ENCODE data around the gene KLHDC10.

DNA sequence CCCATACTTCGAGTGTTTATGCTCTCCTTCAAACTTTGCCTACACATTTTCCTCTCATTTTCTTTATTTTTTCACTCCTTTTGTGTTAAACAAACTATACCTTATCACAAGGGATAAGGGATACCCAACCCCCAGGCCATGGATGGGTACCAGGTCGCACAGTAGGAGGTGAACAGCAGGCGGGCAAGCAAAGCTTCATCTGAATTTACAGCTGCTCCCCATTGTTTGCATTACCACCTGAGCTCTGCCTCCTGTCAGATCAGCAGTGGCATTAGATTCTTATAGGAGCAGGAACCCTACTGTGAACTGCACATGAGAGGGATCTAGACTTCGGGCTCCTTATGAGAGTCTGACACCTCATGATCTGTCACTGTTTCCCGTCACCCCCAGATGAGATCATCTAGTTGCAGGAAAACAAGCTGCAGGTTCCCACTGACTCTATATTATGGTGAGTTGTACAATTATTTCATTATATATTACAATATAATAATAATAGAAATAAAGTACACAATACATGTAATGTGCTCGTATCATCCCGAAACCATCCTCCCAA lies 47.6 kb upstream of the KLHDC10 start:
- no peak for TF ChIP-seq EZH2 (IDR thresholded peaks at IDR 0.05; ENCODE audit: borderline replicate concordance)
- TF ChIP-seq, protein P1, sequence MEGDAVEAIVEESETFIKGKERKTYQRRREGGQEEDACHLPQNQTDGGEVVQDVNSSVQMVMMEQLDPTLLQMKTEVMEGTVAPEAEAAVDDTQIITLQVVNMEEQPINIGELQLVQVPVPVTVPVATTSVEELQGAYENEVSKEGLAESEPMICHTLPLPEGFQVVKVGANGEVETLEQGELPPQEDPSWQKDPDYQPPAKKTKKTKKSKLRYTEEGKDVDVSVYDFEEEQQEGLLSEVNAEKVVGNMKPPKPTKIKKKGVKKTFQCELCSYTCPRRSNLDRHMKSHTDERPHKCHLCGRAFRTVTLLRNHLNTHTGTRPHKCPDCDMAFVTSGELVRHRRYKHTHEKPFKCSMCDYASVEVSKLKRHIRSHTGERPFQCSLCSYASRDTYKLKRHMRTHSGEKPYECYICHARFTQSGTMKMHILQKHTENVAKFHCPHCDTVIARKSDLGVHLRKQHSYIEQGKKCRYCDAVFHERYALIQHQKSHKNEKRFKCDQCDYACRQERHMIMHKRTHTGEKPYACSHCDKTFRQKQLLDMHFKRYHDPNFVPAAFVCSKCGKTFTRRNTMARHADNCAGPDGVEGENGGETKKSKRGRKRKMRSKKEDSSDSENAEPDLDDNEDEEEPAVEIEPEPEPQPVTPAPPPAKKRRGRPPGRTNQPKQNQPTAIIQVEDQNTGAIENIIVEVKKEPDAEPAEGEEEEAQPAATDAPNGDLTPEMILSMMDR (IDR thresholded peaks at IDR 0.05; ENCODE audit: poor library complexity) = no peak
